Measurements from ENCODE around the gene NCKAP5.

DNA sequence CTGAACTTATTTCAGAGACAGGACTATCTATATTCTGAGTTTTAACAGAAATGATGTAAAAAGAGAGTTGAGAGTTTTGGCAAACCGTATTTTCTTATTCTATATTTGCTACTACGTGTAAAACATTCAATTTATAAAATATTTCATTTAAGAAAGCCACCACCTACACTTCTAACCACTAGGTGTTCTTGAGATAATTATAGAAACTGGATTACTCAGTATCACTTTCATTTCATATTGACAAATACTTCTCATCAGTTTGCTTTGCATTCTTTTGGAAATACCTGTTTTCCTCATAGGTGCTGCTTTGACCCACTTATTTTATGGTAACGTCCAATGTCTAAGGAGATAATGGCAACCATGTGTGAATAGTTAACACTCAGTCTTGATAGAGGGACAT lies 794.9 kb downstream of the NCKAP5 start:
- TF ChIP-seq, protein P1, sequence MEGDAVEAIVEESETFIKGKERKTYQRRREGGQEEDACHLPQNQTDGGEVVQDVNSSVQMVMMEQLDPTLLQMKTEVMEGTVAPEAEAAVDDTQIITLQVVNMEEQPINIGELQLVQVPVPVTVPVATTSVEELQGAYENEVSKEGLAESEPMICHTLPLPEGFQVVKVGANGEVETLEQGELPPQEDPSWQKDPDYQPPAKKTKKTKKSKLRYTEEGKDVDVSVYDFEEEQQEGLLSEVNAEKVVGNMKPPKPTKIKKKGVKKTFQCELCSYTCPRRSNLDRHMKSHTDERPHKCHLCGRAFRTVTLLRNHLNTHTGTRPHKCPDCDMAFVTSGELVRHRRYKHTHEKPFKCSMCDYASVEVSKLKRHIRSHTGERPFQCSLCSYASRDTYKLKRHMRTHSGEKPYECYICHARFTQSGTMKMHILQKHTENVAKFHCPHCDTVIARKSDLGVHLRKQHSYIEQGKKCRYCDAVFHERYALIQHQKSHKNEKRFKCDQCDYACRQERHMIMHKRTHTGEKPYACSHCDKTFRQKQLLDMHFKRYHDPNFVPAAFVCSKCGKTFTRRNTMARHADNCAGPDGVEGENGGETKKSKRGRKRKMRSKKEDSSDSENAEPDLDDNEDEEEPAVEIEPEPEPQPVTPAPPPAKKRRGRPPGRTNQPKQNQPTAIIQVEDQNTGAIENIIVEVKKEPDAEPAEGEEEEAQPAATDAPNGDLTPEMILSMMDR (IDR thresholded peaks at IDR 0.05), result no peak
- no peak for TF ChIP-seq EZH2 (IDR thresholded peaks at IDR 0.05; ENCODE audit: borderline replicate concordance, insufficient read depth, low read depth, low read length, poor library complexity, severe bottlenecking)
